Naive B cell (primary cell): ENCODE measurements around the gene TMPRSS11D. TPM values are rescaled to one million over a fixed set of nuclear protein-coding genes. Genes with fewer than 3 reads are reported as not detected.

Source experiments
- ATAC-seq, 2 donors: fragments of 150-1000 bp; cut with Tn5 transposase; 2 replicates each; pipeline ENCODE4 v1.10.0; 2021; ENCODE audit warnings: low read depth in 2 of 2, mild to moderate bottlenecking in 2 of 2, moderate library complexity in 2 of 2
- DNase-seq: peaks from one replicate; pipeline ENCODE4 v3.0.0; 2022
- H3K27ac Mint-ChIP-seq, 6 donors: one replicate each; pipeline ENCODE4 v1.8.0; 2020 to 2022; ENCODE audit warnings: mild to moderate bottlenecking in 6 of 6, mixed read lengths in 6 of 6, moderate library complexity in 5 of 6, inconsistent platforms in 2 of 6
- H3K27me3 Mint-ChIP-seq, 3 donors: one replicate each; pipeline ENCODE4 v1.8.0; 2021 to 2022; ENCODE audit warnings: mixed read lengths in 3 of 3, mild to moderate bottlenecking in 1 of 3
- H3K36me3 Mint-ChIP-seq, 2 donors: one replicate each; pipeline ENCODE4 v1.8.0; 2020 to 2022; ENCODE audit warnings: mixed read lengths in 2 of 2, inconsistent platforms in 1 of 2, mild to moderate bottlenecking in 1 of 2
- H3K4me1 Mint-ChIP-seq, 3 donors: one replicate each; pipeline ENCODE4 v1.8.0; 2020 to 2022; ENCODE audit warnings: mixed read lengths in 3 of 3, inconsistent platforms in 1 of 3, mild to moderate bottlenecking in 1 of 3, moderate library complexity in 1 of 3
- H3K4me3 Mint-ChIP-seq, 8 donors: one replicate each; pipeline ENCODE4 v1.8.0; 2020 to 2022; ENCODE audit warnings: mild to moderate bottlenecking in 8 of 8, mixed read lengths in 8 of 8, moderate library complexity in 8 of 8, inconsistent platforms in 2 of 8
- H3K9me3 Mint-ChIP-seq, 7 donors: one replicate each; pipeline ENCODE4 v1.8.0; 2020 to 2022; ENCODE audit warnings: mixed read lengths in 7 of 7, mild to moderate bottlenecking in 5 of 7, inconsistent platforms in 2 of 7, moderate library complexity in 1 of 7
- polyA plus RNA-seq, 6 donors: library from polyadenylated mRNA; unstranded; fragments of 300-500 nt; fragmentation: Illumina TruSeq; gene quantifications; one replicate each; pipeline ENCODE4 v1.2.3, GENCODE V29; 2021; ENCODE audit warnings: low read depth in 6 of 6

The TMPRSS11D gene
- polyA plus RNA-seq, 6 donors from 2014 or later = not detected

DNA sequence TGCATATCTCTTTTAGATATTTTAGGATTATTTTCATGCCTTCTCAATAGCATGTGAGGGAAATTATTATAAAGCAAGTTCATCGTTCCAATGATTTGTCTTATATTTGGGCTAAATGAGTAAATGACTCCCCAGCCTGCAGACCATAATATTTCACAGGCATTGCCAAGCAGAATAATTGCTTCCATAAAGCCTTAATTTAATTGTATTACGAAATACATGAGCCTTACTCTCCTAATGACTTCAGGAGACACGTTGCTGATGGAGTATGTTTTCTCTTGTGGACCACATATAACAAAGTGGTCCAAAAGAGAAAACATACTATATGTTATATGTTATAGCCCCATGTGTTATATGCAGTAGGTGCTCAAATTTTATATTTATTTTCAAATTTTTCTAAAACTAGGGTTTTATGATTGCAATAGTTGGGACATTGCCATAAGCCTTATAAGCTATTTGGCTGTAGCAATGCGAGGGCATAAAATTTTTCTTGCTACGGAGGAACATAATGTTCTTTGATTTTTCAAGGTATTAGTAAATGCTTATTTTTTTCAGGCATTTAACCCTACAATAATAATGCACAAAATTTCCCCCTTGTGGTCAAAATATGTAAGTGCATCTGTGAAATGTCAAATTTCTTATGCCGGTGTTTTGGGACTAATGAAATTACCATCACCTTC, 26.2 kb upstream of the TMPRSS11D start:
- no peak overlapping the region for H3K4me3 Mint-ChIP-seq
- no peak for ATAC-seq
- peaks cover 0 to 13% (median 6%) of the 10 kb centered on the region in 7 donors for H3K9me3 Mint-ChIP-seq

DNA sequence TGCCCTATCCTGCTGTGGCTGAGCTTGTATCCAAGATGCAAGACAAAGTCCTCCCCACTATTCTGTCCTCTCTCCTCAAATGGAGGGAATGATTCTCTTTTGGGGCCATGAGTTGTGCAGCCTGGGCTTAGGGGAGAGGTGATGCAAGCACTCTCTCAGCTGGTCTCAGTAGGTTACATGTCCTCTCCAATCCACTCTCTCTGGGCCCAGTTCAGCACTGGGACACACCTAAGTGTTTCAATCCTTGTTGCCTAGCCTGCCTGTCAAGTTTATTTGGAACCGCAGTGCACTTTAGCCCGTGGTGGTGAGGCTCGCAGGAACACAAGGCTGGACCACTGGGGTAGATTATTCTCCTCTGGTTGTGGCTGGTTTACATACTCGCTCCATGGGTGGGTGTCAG, 23.8 kb upstream of the TMPRSS11D start:
- H3K27me3 Mint-ChIP-seq = peaks cover 0 to under 1% (median 0%) of the 10 kb centered on the region in 3 donors
- ATAC-seq = no peak
- no peaks in the 10 kb centered on the region for H3K4me1 Mint-ChIP-seq
- peaks cover 0 to 14% (median 6%) of the 10 kb centered on the region in 7 donors for H3K9me3 Mint-ChIP-seq
- H3K36me3 Mint-ChIP-seq = peaks cover 0 to 12% of the 10 kb centered on the region in 2 donors
- H3K4me3 Mint-ChIP-seq = no peak overlapping the region
- H3K27ac Mint-ChIP-seq = no peak overlapping the region
- no peak for DNase-seq

More for the DNA sequence above, 26.2 kb upstream of the TMPRSS11D start:
- no peaks in the 10 kb centered on the region for H3K4me1 Mint-ChIP-seq
- peaks cover 0 to 5% (median 0%) of the 10 kb centered on the region in 3 donors for H3K27me3 Mint-ChIP-seq
- DNase-seq = no peak
- H3K36me3 Mint-ChIP-seq = peaks cover 0 to 12% of the 10 kb centered on the region in 2 donors
- no peak overlapping the region for H3K27ac Mint-ChIP-seq

DNA sequence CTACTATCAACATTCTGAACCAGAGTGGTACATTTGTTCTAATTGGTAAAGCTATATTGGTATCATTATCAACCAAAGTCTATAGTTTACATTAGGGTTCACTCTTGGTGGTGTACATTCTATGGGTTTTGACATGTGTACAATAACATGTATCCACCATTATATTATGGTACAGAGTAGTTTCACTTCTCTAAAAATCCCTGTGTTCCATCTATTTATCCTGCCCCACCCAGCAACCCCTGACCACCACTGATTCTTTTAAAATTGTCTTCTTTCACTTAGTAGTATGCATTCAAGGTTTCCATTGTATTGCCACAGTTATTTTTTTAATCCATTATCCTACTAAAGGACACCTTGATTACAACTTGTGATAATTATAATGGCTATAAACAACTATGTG, 15.3 kb upstream of the TMPRSS11D start:
- peaks cover 4 to 6% (median 5%) of the 10 kb centered on the region in 3 donors for H3K4me1 Mint-ChIP-seq
- H3K9me3 Mint-ChIP-seq = peaks cover 0 to 9% (median 6%) of the 10 kb centered on the region in 7 donors
- ATAC-seq = peak in 1 of 2 donors; percentile 27
- DNase-seq = no peak
- no peak overlapping the region for H3K4me3 Mint-ChIP-seq
- H3K36me3 Mint-ChIP-seq = no peaks in the 10 kb centered on the region
- H3K27ac Mint-ChIP-seq = no peak overlapping the region
- H3K27me3 Mint-ChIP-seq = no peaks in the 10 kb centered on the region

DNA sequence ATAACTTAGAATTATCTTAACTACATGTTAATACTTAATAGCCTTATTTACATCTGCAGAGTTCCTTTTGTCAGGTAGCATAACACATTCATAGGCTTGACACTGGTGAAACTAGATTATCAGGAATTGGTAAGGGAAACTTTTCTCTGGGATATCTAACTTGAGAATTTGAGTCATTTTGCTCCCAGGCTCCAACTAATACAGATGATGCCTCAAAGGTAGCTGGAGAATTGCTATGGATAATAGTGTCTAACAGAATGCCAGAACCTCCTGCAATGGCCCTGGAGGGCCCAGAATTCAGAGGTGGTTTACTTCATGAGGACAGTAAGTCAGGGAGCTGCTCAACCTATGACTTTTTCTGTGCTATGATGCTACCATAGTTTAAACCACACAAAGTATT, 13.9 kb upstream of the TMPRSS11D start:
- Mint-ChIP-seq H3K4me3 (no peak overlapping the region), H3K4me1 (peaks cover 4 to 6% (median 5%) of the 10 kb centered on the region in 3 donors), H3K27me3 (no peaks in the 10 kb centered on the region), H3K9me3 (peaks cover 0 to 9% (median 6%) of the 10 kb centered on the region in 7 donors), H3K36me3 (no peaks in the 10 kb centered on the region), H3K27ac (no peak overlapping the region)
- DNase-seq (no peak), ATAC-seq (no peak)

DNA sequence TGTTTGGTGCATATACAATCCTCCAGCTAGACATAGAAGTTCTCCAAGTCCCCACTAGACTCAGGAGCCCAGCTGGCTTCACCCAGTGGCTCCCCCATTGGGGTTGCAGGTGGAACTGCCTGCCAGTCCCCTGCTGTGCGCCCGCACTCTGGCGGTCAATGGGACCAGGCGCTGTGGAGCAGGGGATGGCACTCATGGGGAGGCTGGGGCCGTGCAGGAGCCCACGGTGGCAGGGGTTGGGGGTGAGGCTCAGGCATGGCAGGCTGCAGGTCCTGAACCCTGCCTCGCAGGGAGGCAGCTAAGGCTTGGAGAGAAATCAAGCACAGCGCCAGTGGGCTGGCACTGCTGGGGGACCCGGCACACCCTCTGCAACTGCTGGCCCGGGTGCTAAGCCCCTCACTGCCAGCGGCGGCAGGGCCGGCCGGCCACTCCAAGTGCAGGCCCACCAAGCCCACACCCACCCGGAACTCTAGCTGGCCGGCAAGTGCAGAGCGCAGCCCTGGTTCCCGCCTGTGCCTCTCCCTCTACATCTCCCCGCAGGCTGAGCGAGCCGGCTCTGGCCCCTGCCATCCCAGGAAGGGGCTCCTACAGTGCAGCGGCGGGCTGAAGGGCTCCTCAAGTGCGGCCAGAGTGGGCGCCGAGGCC, 12.7 kb upstream of the TMPRSS11D start:
- peaks cover 0 to 9% (median 6%) of the 10 kb centered on the region in 7 donors for H3K9me3 Mint-ChIP-seq
- ATAC-seq = no peak
- DNase-seq = no peak
- H3K4me1 Mint-ChIP-seq = peaks cover 4 to 6% (median 5%) of the 10 kb centered on the region in 3 donors
- peak overlapping the region in 1 of 8 donors; percentile 2 for H3K4me3 Mint-ChIP-seq
- H3K27me3 Mint-ChIP-seq = no peaks in the 10 kb centered on the region
- H3K36me3 Mint-ChIP-seq = no peaks in the 10 kb centered on the region
- H3K27ac Mint-ChIP-seq = no peak overlapping the region

DNA sequence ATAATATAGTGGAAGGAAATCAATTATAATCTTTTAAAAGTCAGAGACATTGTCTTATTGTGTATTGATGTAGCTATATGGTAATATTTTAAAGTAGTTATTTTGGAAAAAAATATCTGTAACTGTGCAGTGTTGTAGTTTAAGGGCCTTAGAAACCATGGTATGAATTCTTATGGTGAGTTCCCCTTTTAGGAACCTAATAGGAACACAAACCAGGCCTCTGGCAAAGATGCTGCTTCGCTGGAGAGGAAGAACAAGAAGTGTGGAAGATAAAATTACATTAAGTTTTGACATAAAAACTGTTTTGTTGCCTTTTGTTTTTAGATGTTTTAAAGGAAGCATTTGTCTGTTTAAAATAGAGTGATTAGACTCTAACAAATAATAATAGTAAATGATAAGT, 10.9 kb upstream of the TMPRSS11D start:
- no peaks in the 10 kb centered on the region for H3K36me3 Mint-ChIP-seq
- DNase-seq (no peak), ATAC-seq (no peak)
- H3K9me3 Mint-ChIP-seq = peaks cover 0 to 9% (median 6%) of the 10 kb centered on the region in 7 donors
- H3K4me1 Mint-ChIP-seq = peaks cover 5 to 9% (median 6%) of the 10 kb centered on the region in 3 donors
- no peak overlapping the region for H3K4me3 Mint-ChIP-seq
- no peak overlapping the region for H3K27ac Mint-ChIP-seq
- H3K27me3 Mint-ChIP-seq = peaks cover 0 to 4% (median 0%) of the 10 kb centered on the region in 3 donors

DNA sequence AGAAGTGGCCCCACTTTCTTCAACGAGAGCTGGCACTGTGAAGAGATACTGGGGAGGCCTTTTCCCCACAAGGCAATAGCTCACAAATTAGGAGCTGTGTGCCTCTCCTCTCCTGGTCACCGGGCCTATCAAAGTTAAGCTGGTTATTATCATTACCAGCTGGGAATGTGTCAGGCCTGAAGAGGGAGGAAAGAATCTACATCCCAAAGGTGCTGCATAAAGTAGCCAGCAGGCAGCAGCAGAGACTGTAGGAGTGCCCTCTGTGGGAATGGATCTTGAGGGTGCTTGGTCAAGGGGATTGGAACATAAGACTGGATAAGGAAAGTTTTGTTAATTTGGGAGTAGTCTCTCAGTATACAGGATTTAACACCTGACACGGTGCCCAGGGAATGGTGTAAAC, 9.1 kb upstream of the TMPRSS11D start:
- ATAC-seq = no peak
- DNase-seq = no peak
- Mint-ChIP-seq H3K4me1 (peaks cover 0 to 6% (median 3%) of the 10 kb centered on the region in 3 donors), H3K36me3 (no peaks in the 10 kb centered on the region), H3K4me3 (no peak overlapping the region), H3K27ac (no peak overlapping the region), H3K9me3 (peaks cover 0 to 9% (median 6%) of the 10 kb centered on the region in 7 donors), H3K27me3 (peaks cover 0 to 4% (median 0%) of the 10 kb centered on the region in 3 donors)

DNA sequence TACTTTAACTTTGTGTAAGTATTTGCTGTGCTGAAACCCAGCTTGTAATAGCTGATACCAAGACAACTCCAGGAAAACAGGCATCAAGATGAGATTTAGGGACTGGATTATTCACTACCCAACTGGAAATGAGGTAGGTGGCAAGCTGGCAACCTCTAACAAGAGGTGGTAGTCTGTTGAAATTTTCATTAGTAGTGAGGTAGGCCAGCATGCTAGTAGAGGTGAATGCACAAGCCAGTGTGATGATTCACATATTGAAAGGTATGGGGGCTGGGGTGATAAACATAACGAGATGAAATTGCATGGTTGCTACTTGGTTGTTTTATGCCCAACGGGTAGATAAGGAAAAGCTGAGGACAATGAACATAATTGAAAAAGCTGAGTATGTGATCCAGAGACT, 8.5 kb upstream of the TMPRSS11D start:
- Mint-ChIP-seq H3K27me3 (peaks cover 0 to 4% (median 0%) of the 10 kb centered on the region in 3 donors), H3K27ac (no peak overlapping the region), H3K36me3 (no peaks in the 10 kb centered on the region), H3K9me3 (peaks cover 0 to 9% (median 6%) of the 10 kb centered on the region in 7 donors), H3K4me1 (peaks cover 0 to 6% (median 3%) of the 10 kb centered on the region in 3 donors), H3K4me3 (no peak overlapping the region)
- DNase-seq (no peak), ATAC-seq (no peak)

DNA sequence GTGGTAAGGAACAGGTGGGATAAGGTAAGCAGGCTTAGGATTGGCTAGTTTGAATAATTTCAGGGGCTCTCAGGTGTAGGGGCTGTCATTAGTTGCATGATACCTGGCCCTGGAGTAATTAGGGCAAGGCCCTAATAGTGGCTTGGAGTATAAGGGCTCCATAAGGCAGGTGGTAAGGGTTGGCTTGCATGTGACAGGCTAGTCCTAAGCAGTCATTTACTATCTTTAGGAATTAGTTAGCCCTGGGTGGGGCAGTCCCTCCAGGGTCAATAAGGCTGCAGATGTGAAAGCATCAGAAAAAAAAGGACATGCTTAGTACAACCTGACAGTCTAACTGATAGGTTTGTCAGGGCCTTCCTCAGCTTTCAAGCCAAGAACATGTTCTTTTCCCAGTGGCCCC, 7.8 kb upstream of the TMPRSS11D start:
- DNase-seq = no peak
- H3K27me3 Mint-ChIP-seq = peaks cover 0 to 4% (median 0%) of the 10 kb centered on the region in 3 donors
- peaks cover 0 to 6% (median 3%) of the 10 kb centered on the region in 3 donors for H3K4me1 Mint-ChIP-seq
- no peaks in the 10 kb centered on the region for H3K36me3 Mint-ChIP-seq
- peaks cover 0 to 8% (median 6%) of the 10 kb centered on the region in 7 donors for H3K9me3 Mint-ChIP-seq
- H3K4me3 Mint-ChIP-seq = no peak overlapping the region
- no peak overlapping the region for H3K27ac Mint-ChIP-seq
- ATAC-seq = no peak

DNA sequence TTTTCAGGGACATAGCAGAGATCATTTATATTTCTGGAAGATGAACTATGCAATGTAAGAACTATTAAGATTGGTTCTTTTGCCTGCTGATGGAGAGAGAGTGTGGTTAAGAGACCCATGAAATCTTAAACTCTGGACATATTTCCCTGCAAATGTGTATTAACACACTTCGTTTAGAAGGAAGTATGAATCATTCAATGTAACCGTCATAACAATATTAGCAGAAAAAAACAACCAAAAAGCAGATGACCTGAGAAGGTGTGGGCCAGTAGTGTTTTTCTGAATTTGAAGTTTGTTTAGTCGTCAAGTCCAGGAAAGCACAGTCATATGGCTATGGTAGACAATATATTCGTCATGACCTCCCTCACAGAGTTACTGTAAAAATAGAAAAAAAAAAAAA, 2.5 kb upstream of the TMPRSS11D start:
- Mint-ChIP-seq H3K4me3 (no peak overlapping the region), H3K27me3 (peaks cover 0 to 4% (median 0%) of the 10 kb centered on the region in 3 donors), H3K36me3 (no peaks in the 10 kb centered on the region), H3K27ac (no peak overlapping the region), H3K4me1 (peaks cover 0 to 6% (median 0%) of the 10 kb centered on the region in 3 donors), H3K9me3 (peaks cover 0 to 3% (median 0%) of the 10 kb centered on the region in 7 donors)
- ATAC-seq = no peak
- DNase-seq = no peak

DNA sequence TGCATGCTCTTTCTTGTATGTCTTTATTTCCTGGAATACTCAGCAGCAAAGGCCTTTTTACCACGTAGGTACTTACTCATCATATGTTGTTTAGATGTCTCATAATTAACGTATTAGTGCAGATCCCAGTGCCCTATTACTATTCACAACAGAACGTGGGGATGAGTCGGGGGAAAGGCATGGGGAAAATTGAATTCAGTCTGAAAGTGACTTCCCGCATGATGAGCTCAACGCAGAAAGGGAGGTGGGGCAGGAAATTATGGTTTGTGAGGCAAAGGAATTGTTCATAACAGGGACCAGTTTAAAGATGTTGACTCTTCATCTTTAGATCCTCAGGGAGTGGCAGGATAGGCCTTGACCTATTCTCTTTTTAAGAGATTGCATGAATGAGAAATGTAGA, 2.0 kb upstream of the TMPRSS11D start:
- H3K4me3 Mint-ChIP-seq = no peak overlapping the region
- ATAC-seq = no peak
- no peak overlapping the region for H3K27ac Mint-ChIP-seq
- DNase-seq = no peak
- peaks cover 0 to 4% (median 0%) of the 10 kb centered on the region in 3 donors for H3K27me3 Mint-ChIP-seq
- H3K36me3 Mint-ChIP-seq = no peaks in the 10 kb centered on the region
- peaks cover 0 to 3% (median 0%) of the 10 kb centered on the region in 7 donors for H3K9me3 Mint-ChIP-seq
- H3K4me1 Mint-ChIP-seq = peaks cover 0 to 6% (median 0%) of the 10 kb centered on the region in 3 donors

DNA sequence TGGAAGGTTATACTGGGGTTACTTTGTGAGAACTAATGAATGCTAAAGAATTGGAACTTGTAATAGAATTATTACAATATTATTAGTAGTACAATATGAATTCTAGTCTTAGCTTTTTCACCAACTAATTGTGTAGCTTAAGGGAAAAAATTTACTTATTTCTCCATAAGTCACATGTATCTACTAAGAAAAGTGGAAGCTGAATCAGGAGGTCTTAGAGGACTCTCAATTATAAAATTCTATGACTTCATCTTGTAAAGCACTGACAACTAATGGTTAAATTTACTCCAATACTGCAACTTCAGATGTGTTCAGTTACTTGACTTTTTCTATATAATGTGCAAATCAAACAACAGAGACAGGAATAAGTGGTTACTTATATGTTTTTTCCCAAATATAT, 899 bp upstream of the TMPRSS11D start:
- Mint-ChIP-seq H3K27ac (no peak overlapping the region), H3K36me3 (no peaks in the 10 kb centered on the region)
- ATAC-seq = no peak

DNA sequence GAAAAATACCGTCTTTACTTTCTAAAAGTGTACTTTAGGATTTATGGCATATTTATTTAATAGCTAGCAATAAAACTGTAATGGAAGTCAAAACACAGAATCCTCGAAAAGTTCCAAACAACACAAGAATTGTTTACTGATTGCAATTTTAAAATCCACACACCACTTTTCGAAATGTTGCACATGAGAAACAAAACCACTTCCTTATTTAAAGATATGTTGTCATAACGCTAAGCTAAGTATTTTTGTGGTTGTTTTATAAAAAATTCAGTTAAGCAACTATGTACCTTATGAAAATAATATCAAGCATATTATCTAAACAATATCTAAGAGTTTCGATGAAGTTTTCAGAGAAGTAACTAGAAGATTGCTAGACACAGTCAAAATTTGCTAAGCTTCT, 344 bp downstream of the TMPRSS11D start:
- H3K4me1 Mint-ChIP-seq = no peaks in the 10 kb centered on the region
- DNase-seq = no peak
- no peak overlapping the region for H3K27ac Mint-ChIP-seq
- H3K36me3 Mint-ChIP-seq = no peaks in the 10 kb centered on the region
- H3K4me3 Mint-ChIP-seq = no peak overlapping the region
- peaks cover 0 to 5% (median 0%) of the 10 kb centered on the region in 7 donors for H3K9me3 Mint-ChIP-seq
- no peak for ATAC-seq
- H3K27me3 Mint-ChIP-seq = no peaks in the 10 kb centered on the region

More for the DNA sequence above, 899 bp upstream of the TMPRSS11D start:
- peaks cover 0 to under 1% (median 0%) of the 10 kb centered on the region in 7 donors for H3K9me3 Mint-ChIP-seq
- no peak overlapping the region for H3K4me3 Mint-ChIP-seq
- no peak for DNase-seq
- H3K27me3 Mint-ChIP-seq = peaks cover 0 to under 1% (median 0%) of the 10 kb centered on the region in 3 donors
- peaks cover 0 to 2% (median 0%) of the 10 kb centered on the region in 3 donors for H3K4me1 Mint-ChIP-seq
